K562 (cell line): Measurements from ENCODE around the gene ARL8A. TPM values are rescaled to one million over a fixed set of nuclear protein-coding genes. Genes with fewer than 3 reads are reported as not detected.
A peak's percentile ranks its signal among the peaks of the same experiment; 100 is the strongest.

ENCODE experiments used
- ARID3A ChIP-seq: IDR thresholded peaks from 2 replicates; pipeline ENCODE4 v1.6.1; 2012; ENCODE audit warnings: low read depth, low read length, improper control_type of control experiment, borderline replicate concordance
- BRF1 ChIP-seq: IDR thresholded peaks from 3 replicates; pipeline ENCODE4 v1.6.1; 2011; ENCODE audit warnings: borderline replicate concordance, mild to moderate bottlenecking; ENCODE audit not compliant: insufficient read length; ENCODE audit errors: extremely low read depth
- CBX5 ChIP-seq: IDR thresholded peaks from 2 replicates; pipeline ENCODE4 v1.6.1; 2014; ENCODE audit warnings: low read depth, borderline replicate concordance
- CC2D1A ChIP-seq: fragments of 450-650 bp; IDR thresholded peaks from 2 replicates; pipeline ENCODE4 v1.6.1; 2017; ENCODE audit warnings: mild to moderate bottlenecking
- ETS2 ChIP-seq: IDR thresholded peaks from 2 replicates; pipeline ENCODE4 v1.6.1; 2016; ENCODE audit warnings: borderline replicate concordance, missing genetic modification characterization, mild to moderate bottlenecking, moderate library complexity, missing compliant biosample characterization; ENCODE audit not compliant: poor library complexity, severe bottlenecking
- HBP1 ChIP-seq: fragments of 450-650 bp; formaldehyde crosslinking; IDR thresholded peaks from 2 replicates; pipeline ENCODE4 v1.4.0; 2022; ENCODE audit warnings: missing genetic modification characterization
- RAD21 ChIP-seq, 2 experiments: fragments of 250-450 bp in 1 of 2; fragments of 450-650 bp in 1 of 2; sonication (Bioruptor Pico) in 1 of 2; formaldehyde crosslinking in 1 of 2; IDR thresholded peaks in 1 of 2; conservative IDR thresholded peaks in 1 of 2; 2 replicates each; pipeline versions ENCODE4 v1.4.0 to v1.8.0; 2020 to 2022; ENCODE audit warnings: mild to moderate bottlenecking in 2 of 2, moderate library complexity in 1 of 2
- RCOR1 ChIP-seq, 2 experiments: IDR thresholded peaks; 2 replicates each; pipeline ENCODE4 v1.6.1; 2012; ENCODE audit warnings: low read depth in 2 of 2, low read length in 2 of 2, borderline replicate concordance in 1 of 2, improper control_type of control experiment in 1 of 2
- SMC3 ChIP-seq: conservative IDR thresholded peaks from 2 replicates; pipeline ENCODE4 v1.6.1; 2011; ENCODE audit warnings: low read depth, low read length, improper control_type of control experiment; ENCODE audit not compliant: insufficient read depth
- SNRNP70 ChIP-seq: fragments of 200-400 bp; formaldehyde crosslinking; optimal IDR thresholded peaks from 2 replicates; pipeline ENCODE3; 2017; ENCODE audit warnings: low read depth, low read length
- TAF9B ChIP-seq: fragments of 450-650 bp; IDR thresholded peaks from 2 replicates; pipeline ENCODE4 v1.6.1; 2018; ENCODE audit warnings: mild to moderate bottlenecking; ENCODE audit not compliant: partially characterized antibody
- XRCC5 ChIP-seq: fragments of 200-400 bp; formaldehyde crosslinking; IDR thresholded peaks from 2 replicates; pipeline ENCODE4 v1.6.1; 2017; ENCODE audit warnings: low read depth, mild to moderate bottlenecking, low read length
- ZBTB8A ChIP-seq: fragments of 450-650 bp; IDR thresholded peaks from 2 replicates; pipeline ENCODE4 v1.6.1; 2018; ENCODE audit warnings: mild to moderate bottlenecking, moderate library complexity; ENCODE audit not compliant: partially characterized antibody
- ZNF23 ChIP-seq: fragments of 250-450 bp; sonication (Bioruptor Pico); IDR thresholded peaks from 2 replicates; pipeline ENCODE4 v1.4.0; 2020; ENCODE audit warnings: mild to moderate bottlenecking
- ZNF408 ChIP-seq: fragments of 250-450 bp; sonication (Bioruptor Pico); IDR thresholded peaks from 2 replicates; pipeline ENCODE4 v1.4.0; 2020; ENCODE audit warnings: low read depth, mild to moderate bottlenecking, moderate library complexity
- ZNF76 ChIP-seq: fragments of 250-450 bp; sonication (Bioruptor Pico); IDR thresholded peaks from 2 replicates; pipeline ENCODE4 v1.4.0; 2020; ENCODE audit warnings: mild to moderate bottlenecking, moderate library complexity, borderline replicate concordance
- polyA plus RNA-seq, 8 experiments: library from polyadenylated mRNA; depleted of rRNA in 4 of 8; stranded (reverse) in 5 of 8; unstranded in 3 of 8; fragments of >200 nt; fragmentation: Nextera tagmentation in 2 of 8; fragmentation: Illumina TruSeq in 1 of 8; extraction: Ambion mirVana in 2 of 8; extraction: Trizol in 1 of 8; gene quantifications; 2 replicates each; pipeline versions ENCODE4 v1.2.1 to v1.2.3, GENCODE V29; 2011 to 2014; ENCODE audit warnings: inconsistent platforms in 1 of 8, missing spikeins in 1 of 8
- total RNA-seq, 7 experiments: library from RNA; depleted of rRNA in 6 of 7; stranded (reverse); fragments of >200 nt in 6 of 7; fragmentation: Illumina TruSeq in 2 of 7; extraction: Trizol in 2 of 7; gene quantifications; 2 replicates each; pipeline versions ENCODE4 v1.2.1 to v1.2.3, GENCODE V29; 2011 to 2021; ENCODE audit warnings: low replicate concordance in 1 of 7
- TF ChIP-seq, protein P1 (sequence below): sonication (generic); formaldehyde crosslinking; IDR thresholded peaks from 2 replicates; pipeline ENCODE4 v1.8.1; 2022; ENCODE audit warnings: missing genetic modification reagents
- TF ChIP-seq, protein P2 (sequence below): fragments of 200-800 bp; sonication (Bioruptor generic); IDR thresholded peaks from 2 replicates; pipeline ENCODE4 v1.6.1; 2016; ENCODE audit warnings: missing genetic modification characterization, missing compliant biosample characterization

Gene ARL8A
- total and polyA plus RNA-seq, 9 of the 15 experiments (the other 6 are each of a cell fraction or from before 2014, with no cell fraction given): 0.17 to 27.3 (median 15.6) TPM

DNA sequence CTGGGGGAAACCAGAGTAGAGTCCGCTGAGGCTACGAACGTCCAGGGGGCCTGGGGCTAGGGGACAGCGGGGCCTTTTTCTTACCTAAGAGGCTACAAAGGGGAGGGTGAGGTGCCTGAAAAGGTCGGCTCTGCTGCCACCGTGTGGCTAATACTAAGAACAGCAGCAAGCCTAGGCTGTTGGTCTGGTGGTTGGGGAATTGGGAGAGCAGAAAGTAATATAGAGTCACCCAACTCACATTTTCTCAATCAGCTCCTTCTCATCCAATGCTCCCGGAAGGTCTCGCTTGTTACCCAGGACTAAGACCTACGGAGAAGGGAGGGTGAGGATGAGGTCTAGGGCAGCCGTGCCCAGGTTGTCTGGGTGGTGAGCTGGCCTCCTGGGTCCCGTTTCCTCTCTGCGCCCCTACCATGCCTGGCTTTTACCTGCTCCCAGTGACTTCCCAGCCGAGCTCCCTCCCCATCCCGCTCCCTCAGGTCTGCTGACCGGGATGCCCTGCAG lies 9.3 kb downstream of the ARL8A start (continued):
- TF ChIP-seq ZNF76 (CRISPR knock-in tag): no peak
- no peak for TF ChIP-seq BRF1
- TF ChIP-seq, protein P1, sequence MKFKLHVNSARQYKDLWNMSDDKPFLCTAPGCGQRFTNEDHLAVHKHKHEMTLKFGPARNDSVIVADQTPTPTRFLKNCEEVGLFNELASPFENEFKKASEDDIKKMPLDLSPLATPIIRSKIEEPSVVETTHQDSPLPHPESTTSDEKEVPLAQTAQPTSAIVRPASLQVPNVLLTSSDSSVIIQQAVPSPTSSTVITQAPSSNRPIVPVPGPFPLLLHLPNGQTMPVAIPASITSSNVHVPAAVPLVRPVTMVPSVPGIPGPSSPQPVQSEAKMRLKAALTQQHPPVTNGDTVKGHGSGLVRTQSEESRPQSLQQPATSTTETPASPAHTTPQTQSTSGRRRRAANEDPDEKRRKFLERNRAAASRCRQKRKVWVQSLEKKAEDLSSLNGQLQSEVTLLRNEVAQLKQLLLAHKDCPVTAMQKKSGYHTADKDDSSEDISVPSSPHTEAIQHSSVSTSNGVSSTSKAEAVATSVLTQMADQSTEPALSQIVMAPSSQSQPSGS (CRISPR knock-in tag): no peak
- TF ChIP-seq, protein P2, sequence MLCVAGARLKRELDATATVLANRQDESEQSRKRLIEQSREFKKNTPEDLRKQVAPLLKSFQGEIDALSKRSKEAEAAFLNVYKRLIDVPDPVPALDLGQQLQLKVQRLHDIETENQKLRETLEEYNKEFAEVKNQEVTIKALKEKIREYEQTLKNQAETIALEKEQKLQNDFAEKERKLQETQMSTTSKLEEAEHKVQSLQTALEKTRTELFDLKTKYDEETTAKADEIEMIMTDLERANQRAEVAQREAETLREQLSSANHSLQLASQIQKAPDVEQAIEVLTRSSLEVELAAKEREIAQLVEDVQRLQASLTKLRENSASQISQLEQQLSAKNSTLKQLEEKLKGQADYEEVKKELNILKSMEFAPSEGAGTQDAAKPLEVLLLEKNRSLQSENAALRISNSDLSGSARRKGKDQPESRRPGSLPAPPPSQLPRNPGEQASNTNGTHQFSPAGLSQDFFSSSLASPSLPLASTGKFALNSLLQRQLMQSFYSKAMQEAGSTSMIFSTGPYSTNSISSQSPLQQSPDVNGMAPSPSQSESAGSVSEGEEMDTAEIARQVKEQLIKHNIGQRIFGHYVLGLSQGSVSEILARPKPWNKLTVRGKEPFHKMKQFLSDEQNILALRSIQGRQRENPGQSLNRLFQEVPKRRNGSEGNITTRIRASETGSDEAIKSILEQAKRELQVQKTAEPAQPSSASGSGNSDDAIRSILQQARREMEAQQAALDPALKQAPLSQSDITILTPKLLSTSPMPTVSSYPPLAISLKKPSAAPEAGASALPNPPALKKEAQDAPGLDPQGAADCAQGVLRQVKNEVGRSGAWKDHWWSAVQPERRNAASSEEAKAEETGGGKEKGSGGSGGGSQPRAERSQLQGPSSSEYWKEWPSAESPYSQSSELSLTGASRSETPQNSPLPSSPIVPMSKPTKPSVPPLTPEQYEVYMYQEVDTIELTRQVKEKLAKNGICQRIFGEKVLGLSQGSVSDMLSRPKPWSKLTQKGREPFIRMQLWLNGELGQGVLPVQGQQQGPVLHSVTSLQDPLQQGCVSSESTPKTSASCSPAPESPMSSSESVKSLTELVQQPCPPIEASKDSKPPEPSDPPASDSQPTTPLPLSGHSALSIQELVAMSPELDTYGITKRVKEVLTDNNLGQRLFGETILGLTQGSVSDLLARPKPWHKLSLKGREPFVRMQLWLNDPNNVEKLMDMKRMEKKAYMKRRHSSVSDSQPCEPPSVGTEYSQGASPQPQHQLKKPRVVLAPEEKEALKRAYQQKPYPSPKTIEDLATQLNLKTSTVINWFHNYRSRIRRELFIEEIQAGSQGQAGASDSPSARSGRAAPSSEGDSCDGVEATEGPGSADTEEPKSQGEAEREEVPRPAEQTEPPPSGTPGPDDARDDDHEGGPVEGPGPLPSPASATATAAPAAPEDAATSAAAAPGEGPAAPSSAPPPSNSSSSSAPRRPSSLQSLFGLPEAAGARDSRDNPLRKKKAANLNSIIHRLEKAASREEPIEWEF (CRISPR knock-in tag): no peak
- no peak for TF ChIP-seq ZBTB8A
- 0 out of 2 replicates have a peak, but pooled peaks have one; percentile 37 for TF ChIP-seq XRCC5
- TF ChIP-seq HBP1 (CRISPR knock-in tag): no peak
- peak; percentile 65 to 70 for TF ChIP-seq RAD21 (CRISPR knock-in tag; conservative IDR thresholded peaks at IDR 0.05 in 1 of 2, IDR thresholded peaks at IDR 0.05 in 1 of 2)
- no peak for TF ChIP-seq SNRNP70
- TF ChIP-seq ARID3A: no peak
- TF ChIP-seq ZNF408 (CRISPR knock-in tag): no peak
- TF ChIP-seq TAF9B: no peak
- peak; percentile 44; the same call in 1 of the 2 replicates for TF ChIP-seq CC2D1A
- TF ChIP-seq RCOR1 (IDR thresholded peaks at IDR 0.05; ENCODE audit: borderline replicate concordance in 1 of 2, low read depth in 2 of 2, low read length in 2 of 2): peak in 1 of 2 experiments; percentile 29; a peak in 1 of 4 replicates
- no peak for TF ChIP-seq ETS2 (tag)
- peak; percentile 78 for TF ChIP-seq SMC3
- no peak for TF ChIP-seq CBX5
- TF ChIP-seq ZNF23 (CRISPR knock-in tag): no peak
